HG02870 (cell line): Measurements from ENCODE around the gene CD82.

ENCODE experiments used
- ATAC-seq: cut with Tn5 transposase; IDR thresholded peaks from one replicate; pipeline ENCODE4 v1.9.1; 2021; ENCODE audit warnings: mild to moderate bottlenecking, moderate library complexity; ENCODE audit not compliant: unreplicated experiment

The CD82 gene

DNA sequence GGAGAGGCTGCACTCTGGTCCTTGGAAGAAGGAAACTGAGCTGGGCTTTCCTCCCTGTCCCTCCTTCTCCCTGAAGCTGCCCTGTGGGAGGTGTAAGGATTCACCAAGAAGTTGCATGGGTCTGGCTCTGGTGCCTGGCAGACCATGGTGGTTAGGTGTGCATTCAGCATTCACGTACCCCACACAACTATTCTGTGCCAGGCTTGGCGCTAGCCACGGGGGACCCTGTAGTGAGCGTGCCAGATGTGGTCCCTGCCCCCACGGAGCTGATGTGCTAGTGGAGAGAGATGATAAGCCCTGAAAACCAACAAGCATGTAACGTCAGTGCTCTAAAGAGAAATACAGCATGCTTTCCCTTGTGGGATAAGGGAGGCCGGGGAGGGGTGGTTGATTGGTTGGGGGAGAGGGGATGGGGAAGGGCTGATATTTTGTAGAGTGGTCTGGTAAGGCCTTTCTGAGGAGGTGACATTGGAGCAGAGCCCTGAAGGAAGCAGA is 48.9 kb downstream of the CD82 start:
- ATAC-seq = no peak

DNA sequence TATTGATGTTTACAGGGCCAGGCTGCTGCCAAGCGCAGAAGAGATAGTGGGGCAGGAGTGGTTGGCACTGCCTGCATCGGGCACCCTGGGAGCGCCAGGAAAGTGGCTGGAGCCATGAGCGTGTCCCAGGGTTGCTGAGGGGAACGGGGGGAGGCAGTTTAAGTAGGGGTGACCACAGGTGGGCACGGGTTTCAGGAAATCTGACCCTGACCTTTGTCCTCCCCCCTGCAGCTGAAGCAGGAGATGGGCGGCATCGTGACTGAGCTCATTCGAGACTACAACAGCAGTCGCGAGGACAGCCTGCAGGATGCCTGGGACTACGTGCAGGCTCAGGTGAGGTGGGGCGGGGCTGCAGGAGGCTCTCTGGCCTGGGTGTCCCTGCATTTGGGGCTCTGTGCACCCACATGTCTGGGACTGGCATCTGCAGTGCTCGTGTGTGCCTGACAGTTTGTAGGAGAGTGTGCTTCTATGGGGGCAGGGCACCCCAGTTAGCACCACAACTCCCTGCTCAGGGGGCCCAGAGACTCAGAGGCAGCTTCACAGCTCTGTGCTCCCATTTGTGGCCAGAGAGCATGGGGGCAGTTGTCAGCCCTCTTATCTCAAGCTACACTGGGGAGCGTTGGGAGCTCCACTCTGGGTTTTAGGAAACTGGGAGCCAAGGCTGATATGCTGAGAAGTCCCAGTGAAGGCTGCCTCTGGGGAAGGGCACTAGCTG is 49.7 kb downstream of the CD82 start:
- ATAC-seq = no peak

DNA sequence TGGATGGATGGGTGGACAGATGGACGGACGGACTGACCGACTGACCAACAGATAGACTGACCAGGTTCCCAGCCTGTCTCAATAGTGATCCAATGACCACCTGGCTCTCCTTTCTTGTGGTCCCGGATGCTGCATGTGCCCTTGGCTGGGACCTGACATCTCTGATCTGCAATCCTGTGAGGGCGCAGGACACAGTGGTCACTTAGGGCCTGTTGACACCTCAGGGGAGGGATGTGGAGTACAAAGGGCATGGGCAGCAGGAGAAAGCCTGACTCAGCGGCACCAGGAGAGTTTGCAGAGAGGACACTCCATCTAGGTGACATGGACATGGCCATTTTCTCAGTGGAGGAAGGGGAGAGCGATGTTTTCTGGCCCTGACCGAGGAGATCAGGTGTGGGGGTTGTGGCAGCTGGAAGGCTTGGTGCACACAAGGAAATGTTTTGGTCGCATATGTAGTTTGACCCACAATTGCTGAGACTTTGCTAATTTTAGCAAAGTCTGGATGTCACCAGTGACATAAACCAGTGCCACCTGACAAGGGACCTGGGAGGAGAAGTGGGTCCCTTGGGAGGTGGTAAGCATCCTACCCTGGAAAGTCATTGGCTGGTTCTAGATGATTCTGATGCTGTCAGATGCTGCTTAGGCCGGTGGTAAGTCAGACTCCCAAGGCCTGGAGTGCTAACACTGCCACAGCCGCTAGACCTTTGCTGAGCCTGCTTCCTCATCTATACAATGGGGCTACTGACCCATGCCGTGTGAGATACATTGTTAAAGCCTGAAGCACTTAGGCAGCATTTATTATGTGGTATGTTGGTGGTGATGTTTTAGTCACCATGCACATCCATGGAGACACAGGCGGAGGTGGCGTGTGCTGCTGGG is 50.7 kb downstream of the CD82 start:
- ATAC-seq = no peak

DNA sequence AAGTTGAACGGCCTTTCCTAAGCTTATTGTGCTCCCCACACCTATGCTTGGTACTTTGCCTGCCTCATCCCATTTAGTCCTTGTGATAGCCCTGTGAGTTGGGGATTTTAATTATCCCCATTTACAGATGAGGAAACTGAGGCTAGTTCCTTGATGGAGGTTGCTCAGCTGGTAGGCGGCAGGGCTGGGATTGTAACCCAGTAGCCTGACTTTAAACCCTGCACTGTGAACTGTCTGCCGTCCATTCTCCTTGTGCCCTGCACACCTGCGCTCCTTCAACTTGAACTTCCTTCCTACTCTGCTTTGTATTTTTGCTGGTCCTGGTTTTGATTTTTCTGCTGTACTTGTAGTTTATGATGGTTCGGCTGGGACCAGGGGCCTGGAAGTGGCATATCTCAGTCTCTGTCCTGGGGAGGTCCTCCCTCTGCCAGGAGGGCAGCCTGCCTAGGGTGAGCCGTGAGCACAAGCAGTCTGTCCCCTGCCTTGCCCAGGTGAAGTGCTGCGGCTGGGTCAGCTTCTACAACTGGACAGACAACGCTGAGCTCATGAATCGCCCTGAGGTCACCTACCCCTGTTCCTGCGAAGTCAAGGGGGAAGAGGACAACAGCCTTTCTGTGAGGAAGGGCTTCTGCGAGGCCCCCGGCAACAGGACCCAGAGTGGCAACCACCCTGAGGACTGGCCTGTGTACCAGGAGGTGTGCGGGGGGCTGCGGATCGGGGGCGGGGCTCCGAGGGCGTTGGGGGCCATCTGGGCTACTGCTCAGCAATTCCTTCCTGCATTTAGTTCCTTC is 52.4 kb downstream of the CD82 start:
- ATAC-seq = no peak

DNA sequence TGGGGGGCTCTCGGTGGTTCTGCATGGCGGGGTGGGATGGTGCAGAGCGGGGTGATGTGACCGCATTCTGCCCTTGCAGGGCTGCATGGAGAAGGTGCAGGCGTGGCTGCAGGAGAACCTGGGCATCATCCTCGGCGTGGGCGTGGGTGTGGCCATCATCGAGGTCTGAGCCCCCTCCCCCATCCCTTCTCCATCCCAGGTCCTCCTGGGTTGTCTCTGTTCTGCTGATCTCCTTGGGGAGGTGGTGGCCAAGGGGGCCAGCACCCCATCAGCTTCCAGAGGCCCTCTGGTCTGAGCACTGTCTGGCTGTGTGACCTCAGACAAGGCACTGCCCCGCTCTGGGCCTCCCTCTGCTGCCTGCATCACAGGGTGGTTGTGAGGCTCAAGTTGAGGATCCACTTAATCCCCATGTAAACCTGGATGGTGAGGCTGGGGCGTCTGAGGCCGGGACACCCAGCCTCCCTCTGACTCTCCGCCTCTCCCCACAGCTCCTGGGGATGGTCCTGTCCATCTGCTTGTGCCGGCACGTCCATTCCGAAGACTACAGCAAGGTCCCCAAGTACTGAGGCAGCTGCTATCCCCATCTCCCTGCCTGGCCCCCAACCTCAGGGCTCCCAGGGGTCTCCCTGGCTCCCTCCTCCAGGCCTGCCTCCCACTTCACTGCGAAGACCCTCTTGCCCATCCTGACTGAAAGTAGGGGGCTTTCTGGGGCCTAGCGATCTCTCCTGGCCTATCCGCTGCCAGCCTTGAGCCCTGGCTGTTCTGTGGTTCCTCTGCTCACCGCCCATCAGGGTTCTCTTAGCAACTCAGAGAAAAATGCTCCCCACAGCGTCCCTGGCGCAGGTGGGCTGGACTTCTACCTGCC is 53.3 kb downstream of the CD82 start:
- ATAC-seq = no peak

DNA sequence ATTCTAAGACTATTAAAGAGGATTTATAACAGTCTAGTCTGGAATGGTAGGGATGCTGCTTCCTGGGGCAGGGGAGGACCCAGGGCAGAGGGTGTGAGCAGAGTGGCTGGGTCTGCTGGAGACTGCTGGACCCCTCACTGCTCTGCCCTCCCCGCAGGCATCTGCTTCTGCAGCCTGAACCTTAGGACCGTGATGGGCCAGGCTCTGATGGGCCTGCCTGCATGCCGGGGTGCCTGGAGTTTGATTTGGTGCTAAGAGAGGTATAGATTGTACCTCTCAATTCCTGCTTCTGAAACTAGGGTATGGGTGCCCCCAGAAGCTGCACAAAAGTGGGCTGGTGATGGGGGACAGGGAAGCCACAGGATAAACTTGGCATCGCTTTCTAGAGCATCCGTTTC is 54.9 kb downstream of the CD82 start:
- no peak for ATAC-seq

DNA sequence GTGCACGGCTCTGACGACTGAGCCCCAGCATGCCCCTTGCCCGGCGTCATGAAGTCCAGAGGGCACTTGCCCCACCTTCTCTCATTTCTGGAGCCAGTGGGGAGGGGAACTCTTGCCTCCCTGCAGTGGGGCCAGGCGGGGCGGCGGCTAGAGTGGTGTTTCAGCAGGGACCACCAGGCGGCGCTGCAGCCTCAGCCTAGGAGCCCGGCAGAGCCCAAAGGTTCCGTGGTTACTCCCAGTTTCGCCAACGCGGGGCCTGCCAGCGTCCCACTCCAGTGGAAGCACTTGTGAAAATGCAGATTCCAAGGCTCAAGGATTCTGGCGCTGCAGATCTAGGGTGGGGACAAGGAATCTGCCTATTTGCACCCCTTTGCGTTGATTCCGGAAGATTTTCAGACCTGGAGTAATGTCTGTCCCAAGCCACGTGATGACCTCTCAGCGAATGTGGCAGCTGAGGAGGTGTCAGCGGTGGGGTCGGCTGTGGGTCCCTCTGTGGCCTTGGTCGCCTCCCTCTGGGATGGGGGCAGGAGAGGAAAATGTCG is 55.7 kb downstream of the CD82 start:
- ATAC-seq = no peak

DNA sequence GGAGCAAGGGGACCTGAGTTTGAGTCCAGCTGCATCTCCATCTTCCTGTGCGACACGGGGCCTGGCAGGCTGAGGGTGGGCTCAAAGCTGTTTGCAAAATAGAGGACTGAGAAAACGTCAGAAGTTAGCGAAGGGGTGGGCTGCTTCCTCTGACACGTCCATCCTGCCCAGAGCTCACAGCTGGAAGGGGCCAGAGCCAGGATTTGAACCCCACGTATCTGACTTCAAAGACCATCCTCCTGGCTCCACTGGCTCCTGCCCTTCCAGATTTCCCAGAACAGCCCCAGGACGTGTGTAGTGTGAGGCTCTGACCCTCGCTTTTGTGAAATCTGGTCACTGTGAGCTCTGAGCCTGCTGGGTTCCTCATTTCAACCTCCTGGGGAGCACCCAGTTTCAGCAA is 56.3 kb downstream of the CD82 start:
- no peak for ATAC-seq

DNA sequence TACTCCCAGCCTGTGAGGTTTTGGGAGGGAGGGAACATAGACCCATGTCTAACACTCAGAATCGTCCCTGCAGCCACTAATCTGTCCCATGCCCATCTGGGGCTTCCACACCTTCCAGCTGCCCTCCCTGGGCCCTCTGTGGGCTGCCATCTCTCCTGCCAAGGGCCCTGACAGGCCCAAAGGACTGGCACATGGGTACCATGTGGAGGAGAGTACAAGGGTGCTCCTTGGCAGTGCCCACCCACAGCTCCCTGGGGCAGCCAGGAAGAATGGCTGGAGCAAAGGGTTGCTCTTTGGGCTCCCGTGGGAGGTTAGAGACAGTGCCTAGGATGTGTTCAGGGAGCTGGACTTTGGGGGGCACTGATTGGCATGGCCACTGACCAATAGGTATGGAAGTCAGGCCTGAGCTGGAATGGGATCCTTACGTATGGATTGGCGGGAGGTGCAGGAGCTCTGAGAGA is 56.8 kb downstream of the CD82 start:
- no peak for ATAC-seq

DNA sequence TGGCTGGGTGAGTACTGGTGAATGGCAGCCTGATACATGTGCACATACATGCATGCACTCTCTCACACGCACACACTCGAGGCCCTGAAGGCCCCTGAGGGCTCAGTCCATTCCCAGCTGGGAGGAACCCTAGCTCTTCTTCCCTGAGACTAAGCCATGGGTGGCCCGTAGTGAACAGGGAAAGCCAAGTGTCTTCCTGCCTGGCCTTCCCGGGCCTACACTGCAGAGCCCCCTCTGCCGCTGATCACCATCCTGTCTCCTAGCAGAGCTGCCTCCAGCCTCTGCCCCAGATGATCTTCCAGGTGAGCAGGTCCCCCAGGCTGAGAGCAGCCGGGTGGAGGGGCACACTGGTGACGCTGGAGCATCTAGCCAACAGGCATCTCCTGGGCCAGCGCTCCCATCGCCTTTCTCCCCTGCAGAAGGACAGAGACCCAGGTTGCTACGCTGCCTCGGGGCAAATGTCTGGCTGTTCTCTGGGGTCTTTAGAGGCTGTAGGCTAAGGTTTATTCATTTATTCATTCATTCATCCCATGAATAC is 57.3 kb downstream of the CD82 start:
- ATAC-seq = no peak

DNA sequence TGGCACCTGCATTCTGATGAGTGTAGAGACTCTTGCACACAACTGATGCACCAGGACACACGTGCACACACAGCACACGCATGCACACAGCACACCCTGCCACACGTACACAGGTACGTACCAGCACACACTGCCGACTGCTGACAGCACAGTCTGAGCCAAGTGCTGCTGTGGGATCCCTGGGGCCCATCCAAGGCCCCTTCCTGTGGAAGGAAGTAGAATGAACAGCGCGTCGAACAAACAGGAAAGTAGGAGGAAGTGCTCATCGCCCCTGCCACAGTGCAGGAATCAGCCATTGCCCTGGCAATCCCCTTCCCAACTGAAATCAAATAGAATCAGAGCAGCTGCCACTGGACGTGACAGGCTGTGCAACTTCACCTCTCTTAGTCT is 57.9 kb downstream of the CD82 start:
- ATAC-seq = no peak

DNA sequence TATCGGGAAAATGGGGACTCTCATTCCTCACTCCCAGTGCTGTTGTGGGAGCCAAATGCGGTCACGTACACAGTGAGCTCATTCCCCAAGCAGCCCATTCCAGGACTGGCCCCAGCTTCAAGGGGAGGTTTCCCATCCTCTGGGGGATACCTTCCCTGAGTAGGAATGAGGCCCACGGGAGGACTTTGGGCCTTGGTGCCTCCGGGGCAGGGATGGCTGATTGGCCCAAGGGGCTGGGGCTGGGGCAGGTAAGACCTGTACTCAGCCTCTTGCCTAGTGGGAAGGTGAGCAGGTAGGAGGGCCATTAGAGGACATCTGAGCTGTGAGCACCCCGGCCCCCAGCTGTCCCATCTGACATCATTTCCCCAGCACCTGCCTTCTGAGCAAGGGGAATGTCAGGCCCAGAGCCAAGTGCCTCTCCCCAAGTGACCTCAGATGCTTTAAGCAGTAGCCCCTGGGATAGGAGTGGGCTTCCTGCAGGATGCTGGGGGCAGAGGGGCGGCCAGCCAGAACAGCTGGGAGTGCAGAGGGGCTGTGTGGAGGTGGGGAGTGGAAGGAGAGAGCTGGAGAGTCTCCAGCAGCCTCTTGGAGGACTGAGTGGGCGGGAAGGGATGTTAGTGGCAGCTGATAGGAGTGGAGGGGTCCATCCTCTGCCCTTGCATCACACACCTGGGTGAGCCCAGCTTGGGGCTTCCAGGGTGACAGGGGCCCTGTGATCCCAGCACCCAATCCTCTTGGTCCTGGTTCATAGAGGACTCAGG is 58.4 kb downstream of the CD82 start:
- ATAC-seq = no peak

DNA sequence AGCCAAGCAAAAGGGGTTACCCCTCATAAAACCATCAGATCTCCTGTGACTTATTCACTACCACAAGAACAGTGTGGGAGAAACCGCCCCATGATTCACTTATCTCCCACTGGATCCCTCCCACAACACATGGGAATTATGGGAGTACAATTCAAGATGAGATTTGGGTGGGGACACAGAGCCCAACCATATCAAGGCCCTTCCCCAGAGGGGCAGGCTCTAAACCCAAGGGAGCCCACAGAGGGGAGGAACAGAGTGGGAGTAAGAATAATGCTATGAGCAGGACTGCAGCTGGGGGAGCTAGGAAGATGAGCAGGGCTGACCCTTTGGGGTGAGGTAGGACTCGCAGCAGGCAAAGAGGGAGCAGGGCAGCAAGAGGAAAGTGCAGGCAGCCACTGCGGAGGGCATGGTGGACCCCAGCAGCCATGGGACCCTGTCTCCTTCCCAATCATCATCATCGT is 59.3 kb downstream of the CD82 start:
- ATAC-seq = no peak

DNA sequence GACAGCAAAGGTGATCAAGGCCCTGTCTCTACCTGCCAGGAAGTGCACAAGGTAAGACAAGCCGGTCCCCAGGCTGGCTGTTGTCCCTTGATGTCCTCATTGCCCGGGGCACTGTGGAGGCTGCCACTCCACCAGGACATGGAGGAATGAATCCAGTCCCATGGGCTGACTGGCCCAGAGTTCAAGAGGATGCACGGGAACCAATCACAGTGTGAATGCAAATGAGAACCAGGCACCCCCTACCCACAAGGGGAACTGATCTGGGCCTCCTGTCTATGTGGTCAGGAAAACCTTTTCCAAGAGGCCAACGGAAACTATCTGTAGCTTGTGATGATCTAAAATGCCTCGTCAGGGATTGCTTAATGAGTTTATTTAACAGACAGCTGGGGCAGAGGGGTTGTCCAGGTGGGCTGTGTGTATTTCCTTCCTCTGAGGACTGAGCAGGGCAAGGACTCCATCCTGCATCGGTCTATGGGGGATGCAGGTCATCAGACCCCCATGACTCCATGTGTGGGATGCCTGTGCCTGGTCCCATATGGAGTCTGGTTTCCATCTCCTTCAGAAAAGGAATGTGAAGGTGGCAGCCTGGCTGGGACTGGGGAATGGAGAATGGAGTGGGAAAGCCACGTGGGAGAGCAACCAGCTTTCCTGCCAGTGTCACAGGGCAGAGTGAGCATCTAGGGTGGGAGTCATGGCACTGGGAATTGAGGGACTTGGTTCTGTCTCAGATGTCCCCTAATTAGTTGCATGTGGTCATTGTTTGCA is 60.5 kb downstream of the CD82 start:
- no peak for ATAC-seq

DNA sequence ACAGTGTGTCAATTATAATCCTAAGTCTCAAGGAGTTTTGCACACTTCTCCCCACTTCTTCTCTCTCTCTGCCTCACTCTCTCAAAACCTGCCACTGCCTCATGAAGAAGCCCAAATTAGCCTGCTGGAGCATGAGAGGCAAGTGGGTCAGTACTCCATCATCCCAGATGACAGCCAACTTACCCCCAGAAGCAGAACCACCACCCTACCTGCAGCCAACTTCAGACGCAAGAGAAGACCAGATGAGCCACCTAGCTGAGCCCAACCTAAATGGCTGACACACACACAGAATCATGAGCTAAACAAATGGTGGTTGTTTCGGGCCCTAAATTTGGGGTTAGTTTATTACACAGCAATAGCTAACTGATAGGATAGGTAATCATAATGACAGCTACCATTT is 61.2 kb downstream of the CD82 start:
- ATAC-seq = no peak

DNA sequence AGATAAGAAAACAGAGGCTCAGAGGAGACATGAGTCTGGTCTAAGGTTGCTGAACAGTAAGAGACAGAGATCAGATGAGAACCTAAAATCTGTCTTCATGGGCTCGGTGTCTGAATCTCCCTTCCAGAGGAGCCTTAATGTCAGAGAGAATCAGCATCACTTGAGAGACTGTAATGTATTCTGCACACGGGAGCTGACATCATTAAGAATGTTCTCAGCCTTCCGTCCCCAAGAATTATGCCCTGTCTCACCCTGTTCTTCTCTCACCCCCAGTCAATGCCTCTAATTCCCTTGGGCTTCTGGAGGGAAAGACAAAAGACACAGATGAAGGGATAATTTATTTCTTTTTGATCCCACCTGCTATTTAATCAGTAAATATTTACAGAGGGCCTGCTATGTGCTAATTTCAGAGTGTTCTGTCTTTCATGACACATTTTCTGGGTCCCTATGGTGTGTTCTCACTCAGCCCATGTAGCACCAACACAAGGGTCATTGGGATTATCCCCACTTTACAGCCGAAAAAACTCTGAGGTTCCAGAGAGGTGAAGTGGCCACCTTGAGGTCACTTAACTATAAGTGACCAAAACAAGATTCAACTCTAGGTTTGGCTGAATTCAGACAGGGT is 61.8 kb downstream of the CD82 start:
- no peak for ATAC-seq

DNA sequence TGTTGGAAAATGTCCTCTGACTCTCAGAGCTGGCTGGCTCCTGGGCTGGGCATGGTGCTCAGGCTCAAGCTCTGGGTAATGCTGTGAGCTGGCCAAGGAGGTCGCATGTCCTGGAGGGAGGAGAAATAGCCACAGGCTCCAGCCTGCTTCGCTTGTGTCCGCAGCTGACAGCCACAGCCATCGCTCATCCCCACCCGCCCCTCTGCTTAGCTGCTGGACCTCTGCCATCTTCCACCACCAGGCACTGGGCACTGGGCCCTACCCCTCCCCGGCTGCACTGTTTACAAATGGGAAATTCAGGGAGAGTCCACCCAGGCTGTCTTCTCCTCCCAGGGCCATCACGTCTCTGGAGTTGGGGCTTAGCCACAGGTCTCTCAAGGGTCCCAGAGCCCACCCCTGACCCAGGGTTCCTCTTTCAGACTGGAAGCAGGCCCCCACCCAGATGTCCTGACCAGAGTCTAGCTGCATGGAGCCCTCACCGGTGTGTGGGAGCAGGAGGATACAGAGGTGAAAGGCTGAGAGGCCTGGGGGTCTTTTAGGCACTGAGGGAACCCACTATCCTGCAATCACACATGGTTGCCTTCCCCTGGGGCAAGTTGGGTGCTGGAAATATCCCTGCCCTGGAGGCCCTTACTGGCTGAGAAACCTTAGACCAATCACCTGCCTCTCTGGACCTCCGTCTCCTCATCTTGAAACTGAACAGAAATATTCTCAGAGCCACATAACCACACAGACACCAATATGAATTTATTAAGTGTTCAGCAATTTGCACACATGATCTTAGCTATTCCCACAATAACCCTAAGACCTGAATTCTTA is 62.7 kb downstream of the CD82 start:
- peak; percentile 80 for ATAC-seq
